ENCODE measurements around the gene NDUFAF2.

Gene NDUFAF2

DNA sequence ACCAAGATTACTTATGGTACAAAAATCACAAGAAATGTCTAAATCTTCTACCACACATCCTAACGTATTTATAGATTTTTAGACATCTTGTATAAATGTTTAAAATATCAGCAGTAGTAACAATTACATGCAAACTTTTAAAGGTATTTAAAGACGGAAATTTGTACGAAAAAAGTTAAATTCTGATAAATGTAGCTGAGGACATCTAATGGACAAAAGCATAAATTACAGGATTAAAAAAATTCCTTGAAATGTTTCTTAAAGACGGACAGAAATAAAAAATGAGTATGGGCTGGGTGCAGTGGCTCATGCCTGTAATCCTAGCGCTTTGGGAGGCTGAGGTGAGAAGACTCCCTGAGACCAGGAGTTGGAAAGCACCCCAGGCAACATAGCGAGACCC lies 16.0 kb upstream of the NDUFAF2 start:
- CTCF ChIA-PET = no interaction called here
- POLR2A ChIA-PET = no interaction called here
- DNase-seq (ENCODE audit: extremely low spot score) = no peak
- TF ChIP-seq CTCF (IDR thresholded peaks at IDR 0.05; ENCODE audit: control extremely low read depth, extremely low read depth, low read depth, missing control alignments) = peak; percentile 20

DNA sequence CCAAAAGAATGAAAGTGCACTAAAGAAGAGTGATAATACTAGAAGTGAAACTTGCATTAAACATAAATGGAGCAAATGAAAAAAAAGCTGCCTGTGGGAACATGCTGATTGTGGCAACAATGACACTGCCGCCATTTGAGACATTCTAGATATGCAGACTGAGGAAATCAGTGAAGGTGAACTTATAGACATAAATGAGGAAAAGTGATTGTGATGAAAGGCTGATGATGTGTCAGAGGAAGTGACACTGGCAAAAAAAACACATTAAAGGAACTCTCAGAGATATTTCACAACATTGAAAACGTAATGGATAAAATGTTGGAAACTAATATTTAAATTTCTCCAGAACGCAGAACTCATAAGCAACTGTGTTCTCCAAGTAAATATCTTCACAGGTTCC lies 1.4 kb upstream of the NDUFAF2 start:
- no peak for DNase-seq (ENCODE audit: extremely low spot score)
- no peak for TF ChIP-seq CTCF (IDR thresholded peaks at IDR 0.05; ENCODE audit: control extremely low read depth, extremely low read depth, low read depth, missing control alignments)
- ChIA-PET CTCF (no interaction called here), POLR2A (no interaction called here)

DNA sequence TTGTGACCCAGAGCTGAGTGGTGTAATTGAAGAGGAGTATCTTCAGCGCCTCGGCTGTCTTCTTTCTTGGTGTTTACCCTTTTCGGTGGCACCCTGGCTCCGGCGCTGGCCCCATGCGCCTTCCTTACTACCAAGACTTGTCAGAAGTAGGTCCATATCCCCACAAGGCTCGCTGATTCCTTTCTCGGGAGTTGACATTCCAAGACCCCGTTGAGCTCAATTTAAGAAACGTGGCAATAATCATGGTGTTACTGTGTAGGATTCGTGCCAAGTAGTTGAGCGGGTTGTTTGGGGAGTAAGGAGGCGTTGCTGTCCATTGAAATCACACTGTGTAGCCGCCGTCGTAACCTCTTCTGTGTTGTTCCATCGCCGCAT lies 795 bp downstream of the NDUFAF2 start:
- ChIA-PET CTCF (interaction anchor here (1.0 to 1.5 kb wide), 2 partner anchors 18 to 20 kb away, joined by 3 to 4 read pairs; no protein-coding TSS in a partner anchor), POLR2A (interaction anchor here (1.6 kb wide), 1 partner anchor 246 kb away, joined by 4 read pairs; the partner anchor contains the start of gene DEPDC1B)
- no peak for DNase-seq (ENCODE audit: extremely low spot score)
- no peak for TF ChIP-seq CTCF (IDR thresholded peaks at IDR 0.05; ENCODE audit: control extremely low read depth, extremely low read depth, low read depth, missing control alignments)

- DNase-seq (ENCODE audit: extremely low spot score) = no peak
- CTCF ChIA-PET = no interaction called here
- POLR2A ChIA-PET = no interaction called here
- TF ChIP-seq CTCF (IDR thresholded peaks at IDR 0.05; ENCODE audit: control extremely low read depth, extremely low read depth, low read depth, missing control alignments) = no peak
These were observed 3.7 kb downstream of the NDUFAF2 start for GRCh38 chr5:60948738-60949137.

DNA sequence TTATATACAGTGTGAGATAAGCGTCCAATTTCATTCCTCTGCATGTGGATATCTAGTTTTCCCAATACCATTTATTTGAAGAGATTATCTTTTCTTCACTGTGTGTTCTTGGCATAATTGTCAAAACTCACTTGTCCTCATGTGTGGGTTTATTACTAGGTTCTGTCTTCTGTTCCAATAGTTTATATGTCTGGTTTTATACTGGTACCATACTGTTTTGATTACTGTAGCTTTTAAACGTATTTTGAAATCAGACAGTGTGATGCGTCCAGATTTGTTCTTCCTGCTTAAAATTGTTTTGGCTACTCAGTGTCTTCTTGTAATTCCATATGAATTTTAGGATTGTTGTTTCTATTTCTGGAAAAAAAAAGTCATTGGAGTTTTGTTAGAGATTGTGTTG lies 10.2 kb downstream of the NDUFAF2 start:
- no peak for DNase-seq (ENCODE audit: extremely low spot score)
- POLR2A ChIA-PET = no interaction called here
- CTCF ChIA-PET = no interaction called here
- no peak for TF ChIP-seq CTCF (IDR thresholded peaks at IDR 0.05; ENCODE audit: control extremely low read depth, extremely low read depth, low read depth, missing control alignments)

GRCh38 chr5:60958088-60958487 lies 13.1 kb downstream of the NDUFAF2 start:
- no peak for DNase-seq (ENCODE audit: extremely low spot score)
- TF ChIP-seq CTCF (IDR thresholded peaks at IDR 0.05; ENCODE audit: control extremely low read depth, extremely low read depth, low read depth, missing control alignments) = no peak
- CTCF ChIA-PET = interaction anchor here (1.4 to 2.5 kb wide), 2 partner anchors 16 to 701 kb away, joined by 3 to 14 read pairs; no protein-coding TSS in a partner anchor
- POLR2A ChIA-PET = no interaction called here

- ChIA-PET POLR2A (no interaction called here), CTCF (interaction anchor here (0.7 to 2.5 kb wide), 5 partner anchors 12 to 724 kb away, joined by 3 to 14 read pairs (median 3); no protein-coding TSS in a partner anchor)
These were observed 13.7 kb downstream of the NDUFAF2 start for GRCh38 chr5:60958712-60959111.

More at GRCh38 chr5:60958712-60959111, 13.7 kb downstream of the NDUFAF2 start:
- DNase-seq (ENCODE audit: extremely low spot score) = no peak
- no peak for TF ChIP-seq CTCF (IDR thresholded peaks at IDR 0.05; ENCODE audit: control extremely low read depth, extremely low read depth, low read depth, missing control alignments)

Data from GM10248 (cell line).